Ishikawa (cell line): ENCODE data around the gene NEK11.

ENCODE experiments used
- CEBPB ChIP-seq: IDR thresholded peaks from 2 replicates; pipeline ENCODE4 v1.6.1; 2012
- CREB1 ChIP-seq: IDR thresholded peaks from 2 replicates; pipeline ENCODE4 v1.6.1; 2012; ENCODE audit warnings: low read depth
- EP300 ChIP-seq: IDR thresholded peaks from 2 replicates; pipeline ENCODE4 v1.6.1; 2012; ENCODE audit warnings: borderline replicate concordance
- MAX ChIP-seq: IDR thresholded peaks from 2 replicates; pipeline ENCODE4 v1.6.1; 2012
- TAF1 ChIP-seq: IDR thresholded peaks from 2 replicates; pipeline ENCODE4 v1.6.1; 2012; ENCODE audit warnings: low read depth, mild to moderate bottlenecking
- YY1 ChIP-seq: IDR thresholded peaks from 2 replicates; pipeline ENCODE4 v1.6.1; 2012; ENCODE audit warnings: low read depth

- no peak for TF ChIP-seq MAX
- no peak for TF ChIP-seq CEBPB
- TF ChIP-seq TAF1, result no peak
- no peak for TF ChIP-seq EP300
- TF ChIP-seq CREB1, result no peak
- no peak for TF ChIP-seq YY1
Observed at GRCh38 chr3:131328721-131329120, 302.0 kb downstream of the NEK11 start.
